ENCODE results near the gene SEC62.
A peak's percentile ranks its signal among the peaks of the same experiment; 100 is the strongest.

SEC62 gene

GRCh38 chr3:170002879-170003278 is 36.3 kb downstream of the SEC62 start:
- Histone ChIP-seq H3F3A (ENCODE audit: insufficient read depth, low read length) (peaks cover 19% of the 10 kb centered on the region), H4K20me1 (ENCODE audit: insufficient read depth, low read length) (no peaks in the 10 kb centered on the region), H3K9me3 (replicated peaks; ENCODE audit: insufficient read depth, low read length) (no peaks in the 10 kb centered on the region), H3K4me2 (ENCODE audit: low read depth, low read length) (peak overlapping the region; percentile 26; the same call in 1 of the 2 replicates), H3K4me1 (ENCODE audit: low read length) (peaks cover 35% of the 10 kb centered on the region), H3K79me2 (ENCODE audit: low read length) (no peaks in the 10 kb centered on the region), H3K4me3 (ENCODE audit: low read length) (no peak overlapping the region), H3K36me3 (replicated peaks; ENCODE audit: insufficient read depth, low read length) (no peaks in the 10 kb centered on the region), H3K9me2 (replicated peaks; ENCODE audit: insufficient read depth, low read length) (no peaks in the 10 kb centered on the region), H3K27ac (ENCODE audit: low read length) (no peak overlapping the region), H2AFZ (ENCODE audit: low read length) (peak overlapping the region; percentile 47; the same call in 1 of the 2 replicates), H3K27me3 (replicated peaks; ENCODE audit: insufficient read depth, low read length) (no peaks in the 10 kb centered on the region), H3K9ac (ENCODE audit: low read length) (no peak overlapping the region)
- no peak for DNase-seq
- TF ChIP-seq CTCF (IDR thresholded peaks at IDR 0.05; ENCODE audit: low read length) (no peak), EZH2 (optimal IDR thresholded peaks at IDR 0.05; ENCODE audit: low read depth, low read length) (no peak)

- Histone ChIP-seq H3K4me2 (ENCODE audit: low read depth, low read length) (no peak overlapping the region), H3K79me2 (ENCODE audit: low read length) (no peaks in the 10 kb centered on the region), H3K36me3 (replicated peaks; ENCODE audit: insufficient read depth, low read length) (no peaks in the 10 kb centered on the region), H3K4me1 (ENCODE audit: low read length) (peaks cover 25% of the 10 kb centered on the region), H2AFZ (ENCODE audit: low read length) (no peak overlapping the region), H3K4me3 (ENCODE audit: low read length) (no peak overlapping the region), H3K27me3 (replicated peaks; ENCODE audit: insufficient read depth, low read length) (no peaks in the 10 kb centered on the region), H3K9me2 (replicated peaks; ENCODE audit: insufficient read depth, low read length) (no peaks in the 10 kb centered on the region), H3K9me3 (replicated peaks; ENCODE audit: insufficient read depth, low read length) (no peaks in the 10 kb centered on the region), H3K27ac (ENCODE audit: low read length) (no peak overlapping the region), H3F3A (ENCODE audit: insufficient read depth, low read length) (peaks cover 9% of the 10 kb centered on the region; the same call in 1 of the 2 replicates), H3K9ac (ENCODE audit: low read length) (no peak overlapping the region), H4K20me1 (ENCODE audit: insufficient read depth, low read length) (no peaks in the 10 kb centered on the region)
- TF ChIP-seq EZH2 (optimal IDR thresholded peaks at IDR 0.05; ENCODE audit: low read depth, low read length) (no peak), EZH2phosphoT487 (IDR thresholded peaks at IDR 0.05; ENCODE audit: low read length) (no peak), CTCF (IDR thresholded peaks at IDR 0.05; ENCODE audit: low read length) (no peak)
- DNase-seq = no peak
These were observed 37.3 kb downstream of the SEC62 start for GRCh38 chr3:170003881-170004356.

- peak overlapping the region; percentile 21; the same call in 1 of the 2 replicates for H3K4me3 ChIP-seq (ENCODE audit: low read length)
- peak; percentile 85 for DNase-seq
These were observed 40.5 kb downstream of the SEC62 start for GRCh38 chr3:170007031-170007663.

More at GRCh38 chr3:170007031-170007663, 40.5 kb downstream of the SEC62 start:
- Histone ChIP-seq H3K4me2 (ENCODE audit: low read depth, low read length) (peak overlapping the region; percentile 42), H3K9me2 (replicated peaks; ENCODE audit: insufficient read depth, low read length) (no peaks in the 10 kb centered on the region), H3K4me1 (ENCODE audit: low read length) (peaks cover 19% of the 10 kb centered on the region), H3K9me3 (replicated peaks; ENCODE audit: insufficient read depth, low read length) (no peaks in the 10 kb centered on the region), H3K27ac (ENCODE audit: low read length) (peak overlapping the region; percentile 32; the same call in 1 of the 2 replicates), H3K9ac (ENCODE audit: low read length) (peak overlapping the region; percentile 13; the same call in 1 of the 2 replicates), H2AFZ (ENCODE audit: low read length) (peak overlapping the region; percentile 75), H3K27me3 (replicated peaks; ENCODE audit: insufficient read depth, low read length) (no peaks in the 10 kb centered on the region), H3K36me3 (replicated peaks; ENCODE audit: insufficient read depth, low read length) (no peaks in the 10 kb centered on the region), H4K20me1 (ENCODE audit: insufficient read depth, low read length) (no peaks in the 10 kb centered on the region), H3F3A (ENCODE audit: insufficient read depth, low read length) (peaks cover 4% of the 10 kb centered on the region; the same call in 1 of the 2 replicates), H3K79me2 (ENCODE audit: low read length) (no peaks in the 10 kb centered on the region)
- TF ChIP-seq EZH2phosphoT487 (IDR thresholded peaks at IDR 0.05; ENCODE audit: low read length) (no peak), EZH2 (optimal IDR thresholded peaks at IDR 0.05; ENCODE audit: low read depth, low read length) (no peak), CTCF (IDR thresholded peaks at IDR 0.05; ENCODE audit: low read length) (no peak)

Measured in MM.1S (cell line).